NCI-H748 treated with DMSO at 0.1 percent for 48 hours (cell line): ENCODE data around the gene BCAS3.
A peak's percentile ranks its signal among the peaks of the same experiment; 100 is the strongest.
"Not testable (repeated sequence)": the region's sequence is repeated elsewhere in the genome, so short reads cannot be mapped to it uniquely, and the experiment has no call there.

Source experiments
- DNase-seq: peaks from one replicate; lab custom pipeline; 2025; lab: John Stamatoyannopoulos, UW

The BCAS3 gene

GRCh38 chr17:61129267-61130254 lies 451.9 kb downstream of the BCAS3 start:
- no peak for DNase-seq

- DNase-seq: no peak
These were observed 452.7 kb downstream of the BCAS3 start for GRCh38 chr17:61130330-61130729.

- DNase-seq: no peak
These were observed 453.9 kb downstream of the BCAS3 start for GRCh38 chr17:61131585-61131984.

GRCh38 chr17:61132524-61132923 lies 454.9 kb downstream of the BCAS3 start:
- DNase-seq: no peak

- no peak for DNase-seq
These were observed 456.2 kb downstream of the BCAS3 start for GRCh38 chr17:61133853-61134252.

GRCh38 chr17:61134551-61135235 lies 457.0 kb downstream of the BCAS3 start:
- DNase-seq: no peak

- no peak for DNase-seq
These were observed 458.1 kb downstream of the BCAS3 start for GRCh38 chr17:61135782-61136181.

- DNase-seq: no peak
These were observed 458.6 kb downstream of the BCAS3 start for GRCh38 chr17:61136296-61136695.

GRCh38 chr17:61139219-61139618 lies 461.6 kb downstream of the BCAS3 start:
- DNase-seq: no peak

GRCh38 chr17:61140081-61140786 lies 462.6 kb downstream of the BCAS3 start:
- DNase-seq: no peak

GRCh38 chr17:61143026-61143425 lies 465.4 kb downstream of the BCAS3 start:
- no peak for DNase-seq

GRCh38 chr17:61144137-61144536 lies 466.5 kb downstream of the BCAS3 start:
- no peak for DNase-seq

- no peak for DNase-seq
These were observed 467.2 kb downstream of the BCAS3 start for GRCh38 chr17:61144617-61145564.

- DNase-seq: not testable (repeated sequence)
These were observed 469.2 kb downstream of the BCAS3 start for GRCh38 chr17:61146833-61147232.

- DNase-seq: no peak
These were observed 471.6 kb downstream of the BCAS3 start for GRCh38 chr17:61149106-61149825.

GRCh38 chr17:61149862-61150362 lies 472.3 kb downstream of the BCAS3 start:
- DNase-seq: peak; percentile 53

GRCh38 chr17:61150686-61151299 lies 473.1 kb downstream of the BCAS3 start:
- DNase-seq: no peak

GRCh38 chr17:61152898-61153297 lies 475.2 kb downstream of the BCAS3 start:
- peak; percentile 0 for DNase-seq

- DNase-seq: no peak
These were observed 478.1 kb downstream of the BCAS3 start for GRCh38 chr17:61155590-61156237.
